GM21786 (cell line): ENCODE data around the gene ASIC1.

Experiments
- ATAC-seq: cut with Tn5 transposase; IDR thresholded peaks from one replicate; pipeline ENCODE4 v1.9.1; 2021; ENCODE audit not compliant: unreplicated experiment

ASIC1 gene

GRCh38 chr12:50040657-50041056 is 16.7 kb upstream of the ASIC1 start:
- ATAC-seq: no peak

GRCh38 chr12:50041062-50041860 is 16.1 kb upstream of the ASIC1 start:
- ATAC-seq: no peak

GRCh38 chr12:50041962-50042361 is 15.4 kb upstream of the ASIC1 start:
- ATAC-seq: no peak

GRCh38 chr12:50042693-50043092 is 14.7 kb upstream of the ASIC1 start:
- no peak for ATAC-seq

GRCh38 chr12:50043308-50043707 is 14.1 kb upstream of the ASIC1 start:
- ATAC-seq: no peak

- no peak for ATAC-seq
Observed at GRCh38 chr12:50043854-50044253, 13.5 kb upstream of the ASIC1 start.

GRCh38 chr12:50047693-50048250 is 9.6 kb upstream of the ASIC1 start:
- ATAC-seq: no peak

- no peak for ATAC-seq
Observed at GRCh38 chr12:50049254-50050118, 7.9 kb upstream of the ASIC1 start.

GRCh38 chr12:50050119-50050385 is 7.3 kb upstream of the ASIC1 start:
- ATAC-seq: no peak

GRCh38 chr12:50050410-50051098 is 6.8 kb upstream of the ASIC1 start:
- no peak for ATAC-seq

- ATAC-seq: no peak
Observed at GRCh38 chr12:50051101-50051806, 6.1 kb upstream of the ASIC1 start.

GRCh38 chr12:50052544-50052943 is 4.9 kb upstream of the ASIC1 start:
- no peak for ATAC-seq

GRCh38 chr12:50052964-50053363 is 4.4 kb upstream of the ASIC1 start:
- ATAC-seq: no peak

- ATAC-seq: no peak
Observed at GRCh38 chr12:50053583-50053982, 3.8 kb upstream of the ASIC1 start.

- no peak for ATAC-seq
Observed at GRCh38 chr12:50055831-50056638, 1.4 kb upstream of the ASIC1 start.

GRCh38 chr12:50056639-50056976 is 788 bp upstream of the ASIC1 start:
- no peak for ATAC-seq

GRCh38 chr12:50057896-50058670 is 687 bp downstream of the ASIC1 start:
- ATAC-seq: no peak

- no peak for ATAC-seq
Observed at GRCh38 chr12:50058743-50059312, 1.4 kb downstream of the ASIC1 start.
